ENCODE measurements around the gene CCSER1.

CCSER1 gene

DNA sequence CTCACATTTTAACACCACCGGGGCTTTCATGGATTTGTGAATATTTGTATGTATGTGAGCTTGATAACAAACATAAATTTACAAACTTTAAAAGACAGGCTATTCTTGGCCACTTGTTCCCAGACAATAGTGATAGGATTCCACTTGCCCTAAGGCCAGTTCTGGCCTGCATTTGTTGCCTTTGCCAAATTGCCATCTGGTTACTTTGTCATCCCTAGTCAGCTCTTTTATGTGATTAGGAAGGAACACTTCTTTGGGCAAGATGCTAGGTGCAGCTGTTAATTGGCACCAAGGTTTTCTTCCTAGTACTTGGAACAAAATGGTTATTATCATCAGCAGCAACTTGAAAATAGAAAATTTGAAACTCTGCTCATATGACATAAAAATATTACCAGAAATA is 63.3 kb downstream of the CCSER1 start:
- Histone ChIP-seq H3K4me3 (ENCODE audit: insufficient read depth, low read length, poor library complexity, severe bottlenecking) (no peak overlapping the region), H3K9me3 (ENCODE audit: insufficient read depth, low read length) (no peaks in the 10 kb centered on the region), H2AFZ (ENCODE audit: low read depth, low read length, severe bottlenecking) (no peak overlapping the region), H3F3A (ENCODE audit: insufficient read depth) (no peaks in the 10 kb centered on the region), H3K9ac (ENCODE audit: low read length) (no peak overlapping the region), H3K4me2 (ENCODE audit: low read depth, low read length, poor library complexity, severe bottlenecking) (no peak overlapping the region), H3K27ac (ENCODE audit: low read depth, low read length) (no peak overlapping the region), H3K9me2 (replicated peaks; ENCODE audit: insufficient read depth, low read length) (no peaks in the 10 kb centered on the region), H3K36me3 (ENCODE audit: low read length) (no peaks in the 10 kb centered on the region), H3K79me2 (ENCODE audit: insufficient read depth, low read length) (no peaks in the 10 kb centered on the region), H3K27me3 (ENCODE audit: low read length) (no peaks in the 10 kb centered on the region), H4K20me1 (ENCODE audit: low read depth, low read length) (no peaks in the 10 kb centered on the region)
- no peak for TF ChIP-seq EZH2phosphoT487 (conservative IDR thresholded peaks at IDR 0.05; ENCODE audit: low read length)
- TF ChIP-seq, protein P1, sequence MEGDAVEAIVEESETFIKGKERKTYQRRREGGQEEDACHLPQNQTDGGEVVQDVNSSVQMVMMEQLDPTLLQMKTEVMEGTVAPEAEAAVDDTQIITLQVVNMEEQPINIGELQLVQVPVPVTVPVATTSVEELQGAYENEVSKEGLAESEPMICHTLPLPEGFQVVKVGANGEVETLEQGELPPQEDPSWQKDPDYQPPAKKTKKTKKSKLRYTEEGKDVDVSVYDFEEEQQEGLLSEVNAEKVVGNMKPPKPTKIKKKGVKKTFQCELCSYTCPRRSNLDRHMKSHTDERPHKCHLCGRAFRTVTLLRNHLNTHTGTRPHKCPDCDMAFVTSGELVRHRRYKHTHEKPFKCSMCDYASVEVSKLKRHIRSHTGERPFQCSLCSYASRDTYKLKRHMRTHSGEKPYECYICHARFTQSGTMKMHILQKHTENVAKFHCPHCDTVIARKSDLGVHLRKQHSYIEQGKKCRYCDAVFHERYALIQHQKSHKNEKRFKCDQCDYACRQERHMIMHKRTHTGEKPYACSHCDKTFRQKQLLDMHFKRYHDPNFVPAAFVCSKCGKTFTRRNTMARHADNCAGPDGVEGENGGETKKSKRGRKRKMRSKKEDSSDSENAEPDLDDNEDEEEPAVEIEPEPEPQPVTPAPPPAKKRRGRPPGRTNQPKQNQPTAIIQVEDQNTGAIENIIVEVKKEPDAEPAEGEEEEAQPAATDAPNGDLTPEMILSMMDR (IDR thresholded peaks at IDR 0.05; ENCODE audit: insufficient read depth, low read length, poor library complexity, severe bottlenecking): no peak

DNA sequence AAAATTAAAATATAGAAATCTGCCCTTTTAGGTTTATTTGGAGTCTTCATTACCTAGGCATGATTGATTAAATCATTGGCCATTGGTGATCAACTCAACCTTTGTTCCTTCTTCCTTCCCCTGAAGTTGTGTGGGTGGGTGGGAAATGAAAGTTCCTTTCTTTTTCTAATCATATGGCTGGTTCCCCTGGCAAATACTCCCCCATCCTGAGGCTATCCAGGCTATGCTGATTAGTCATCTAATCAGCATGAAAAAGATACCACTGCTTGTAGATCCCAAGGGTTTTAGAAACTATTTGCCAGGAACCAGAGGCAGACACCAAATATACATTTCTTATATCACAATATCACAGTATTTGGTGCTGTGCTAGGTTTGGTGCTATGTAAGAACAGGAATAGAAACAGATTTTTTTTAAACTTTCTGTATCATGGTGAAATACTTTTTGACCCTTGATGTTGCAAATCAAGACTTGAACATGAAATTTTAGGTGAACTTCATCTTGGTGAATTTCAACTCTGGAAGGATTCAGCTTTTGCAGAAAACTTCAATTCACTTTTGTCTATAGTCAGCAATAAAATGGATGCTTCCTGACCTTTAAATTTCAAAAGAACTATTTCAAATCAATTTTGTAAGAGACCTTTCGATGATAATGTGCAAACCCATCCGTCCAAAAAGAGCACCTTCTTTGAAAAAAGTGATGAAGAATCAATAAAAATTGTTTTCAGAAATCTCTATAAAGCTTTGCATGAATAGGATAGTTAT is 71.1 kb downstream of the CCSER1 start:
- TF ChIP-seq, protein P1 (IDR thresholded peaks at IDR 0.05; ENCODE audit: insufficient read depth, low read length, poor library complexity, severe bottlenecking): no peak
- TF ChIP-seq EZH2phosphoT487 (conservative IDR thresholded peaks at IDR 0.05; ENCODE audit: low read length): no peak
- Histone ChIP-seq H3K4me2 (ENCODE audit: low read depth, low read length, poor library complexity, severe bottlenecking) (no peak overlapping the region), H3K79me2 (ENCODE audit: insufficient read depth, low read length) (no peaks in the 10 kb centered on the region), H2AFZ (ENCODE audit: low read depth, low read length, severe bottlenecking) (no peak overlapping the region), H3K27ac (ENCODE audit: low read depth, low read length) (no peak overlapping the region), H3K27me3 (ENCODE audit: low read length) (no peaks in the 10 kb centered on the region), H3F3A (ENCODE audit: insufficient read depth) (no peaks in the 10 kb centered on the region), H3K9ac (ENCODE audit: low read length) (no peak overlapping the region), H3K9me3 (ENCODE audit: insufficient read depth, low read length) (no peaks in the 10 kb centered on the region), H3K4me3 (ENCODE audit: insufficient read depth, low read length, poor library complexity, severe bottlenecking) (no peak overlapping the region), H3K9me2 (replicated peaks; ENCODE audit: insufficient read depth, low read length) (no peaks in the 10 kb centered on the region), H3K36me3 (ENCODE audit: low read length) (no peaks in the 10 kb centered on the region), H4K20me1 (ENCODE audit: low read depth, low read length) (no peaks in the 10 kb centered on the region)

DNA sequence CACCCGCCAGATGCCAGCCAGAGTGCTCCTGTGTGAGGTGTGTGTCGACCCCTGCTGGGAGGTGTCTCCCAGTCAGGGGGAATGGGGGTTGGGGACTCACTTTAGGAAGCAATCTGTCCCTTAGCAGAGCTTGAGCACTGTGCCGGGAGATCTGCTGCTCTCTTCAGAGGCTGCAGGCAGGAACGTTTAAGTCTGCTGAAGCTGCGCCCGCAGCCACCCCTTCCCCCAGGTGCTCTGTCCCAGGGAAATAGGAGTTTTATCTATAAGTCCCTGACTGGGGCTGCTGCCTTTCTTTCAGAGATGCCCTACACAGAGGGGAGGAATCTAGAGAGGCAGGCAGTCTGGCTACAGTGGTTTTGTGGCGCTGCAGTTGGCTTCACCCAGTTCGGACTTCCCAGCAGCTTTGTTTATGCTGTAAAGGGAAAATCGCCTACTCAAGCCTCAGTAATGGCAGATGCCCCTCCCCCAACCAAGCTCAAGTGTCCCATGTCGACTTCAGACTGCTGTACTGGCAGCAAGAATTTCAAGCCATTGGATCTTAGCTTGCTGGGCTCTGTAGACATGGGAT is 80.8 kb downstream of the CCSER1 start:
- H3K4me3 ChIP-seq (ENCODE audit: insufficient read depth, low read length, poor library complexity, severe bottlenecking): no peak overlapping the region
- no peaks in the 10 kb centered on the region for H3K9me3 ChIP-seq (ENCODE audit: insufficient read depth, low read length)
- H3K36me3 ChIP-seq (ENCODE audit: low read length): no peaks in the 10 kb centered on the region
- H3K79me2 ChIP-seq (ENCODE audit: insufficient read depth, low read length): no peaks in the 10 kb centered on the region
- no peaks in the 10 kb centered on the region for H3F3A ChIP-seq (ENCODE audit: insufficient read depth)
- H3K4me2 ChIP-seq (ENCODE audit: low read depth, low read length, poor library complexity, severe bottlenecking): no peak overlapping the region
- H3K27ac ChIP-seq (ENCODE audit: low read depth, low read length): no peak overlapping the region
- no peaks in the 10 kb centered on the region for H3K9me2 ChIP-seq (replicated peaks; ENCODE audit: insufficient read depth, low read length)
- no peak for TF ChIP-seq EZH2phosphoT487 (conservative IDR thresholded peaks at IDR 0.05; ENCODE audit: low read length)
- TF ChIP-seq, protein P1 (IDR thresholded peaks at IDR 0.05; ENCODE audit: insufficient read depth, low read length, poor library complexity, severe bottlenecking): no peak
- no peak overlapping the region for H3K9ac ChIP-seq (ENCODE audit: low read length)
- H4K20me1 ChIP-seq (ENCODE audit: low read depth, low read length): no peaks in the 10 kb centered on the region
- no peaks in the 10 kb centered on the region for H3K27me3 ChIP-seq (ENCODE audit: low read length)
- no peak overlapping the region for H2AFZ ChIP-seq (ENCODE audit: low read depth, low read length, severe bottlenecking)

Data from SU-DHL-6 (cell line).